ENCODE results near the gene NLRC5.
"Not testable (repeated sequence)": the region's sequence is repeated elsewhere in the genome, so short reads cannot be mapped to it uniquely, and the experiment has no call there.

Gene NLRC5

DNA sequence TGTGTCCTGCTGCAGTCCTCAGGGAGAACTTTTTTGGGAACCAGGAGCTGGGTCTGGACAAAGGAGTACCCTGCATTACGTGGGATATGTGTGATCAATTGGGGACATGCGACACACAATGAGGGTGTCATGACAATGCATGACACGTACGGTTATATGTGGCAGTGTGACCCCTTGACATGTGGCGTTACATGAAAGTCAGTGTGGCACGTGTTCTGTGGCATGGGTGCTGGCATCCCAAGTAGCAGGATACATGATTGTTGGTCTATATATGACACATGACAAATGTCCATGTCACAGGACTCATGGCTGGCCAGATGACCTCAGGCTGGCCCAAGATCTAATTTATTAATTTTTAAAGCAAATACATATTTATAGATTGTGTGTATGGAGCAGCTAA, 93.3 kb downstream of the NLRC5 start:
- DNase-seq (ENCODE audit: low read depth) = no peak

DNA sequence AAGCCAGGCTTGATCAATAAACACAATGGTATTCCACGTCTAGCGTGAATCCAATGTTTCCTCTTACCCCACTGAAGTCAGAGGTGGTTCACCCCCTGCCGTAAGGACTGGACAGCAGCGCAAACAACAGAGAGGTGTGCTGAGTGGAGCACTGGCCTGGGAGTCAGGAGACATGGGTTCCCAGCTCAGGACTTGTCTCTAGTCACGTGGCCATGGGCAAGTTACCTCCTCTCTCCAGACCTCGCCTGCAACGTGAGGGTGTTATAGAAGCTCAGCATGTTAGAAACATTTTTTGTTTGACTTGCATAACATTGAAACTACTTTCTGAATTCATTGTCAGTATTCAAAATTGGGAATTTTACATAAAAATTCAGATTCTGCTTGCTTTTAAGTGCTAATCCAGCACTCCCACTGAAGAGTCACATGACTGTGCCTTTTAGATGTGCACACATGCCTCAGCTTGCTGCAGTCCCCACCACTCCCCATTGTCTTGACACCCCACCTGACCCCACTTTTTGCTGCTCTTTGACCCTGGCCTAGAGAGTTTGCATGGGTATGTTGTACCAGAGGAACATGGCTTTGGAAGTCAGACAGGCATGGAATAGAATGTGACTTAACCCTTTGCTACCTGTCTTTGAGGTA, 94.2 kb downstream of the NLRC5 start:
- no peak for DNase-seq (ENCODE audit: low read depth)

DNA sequence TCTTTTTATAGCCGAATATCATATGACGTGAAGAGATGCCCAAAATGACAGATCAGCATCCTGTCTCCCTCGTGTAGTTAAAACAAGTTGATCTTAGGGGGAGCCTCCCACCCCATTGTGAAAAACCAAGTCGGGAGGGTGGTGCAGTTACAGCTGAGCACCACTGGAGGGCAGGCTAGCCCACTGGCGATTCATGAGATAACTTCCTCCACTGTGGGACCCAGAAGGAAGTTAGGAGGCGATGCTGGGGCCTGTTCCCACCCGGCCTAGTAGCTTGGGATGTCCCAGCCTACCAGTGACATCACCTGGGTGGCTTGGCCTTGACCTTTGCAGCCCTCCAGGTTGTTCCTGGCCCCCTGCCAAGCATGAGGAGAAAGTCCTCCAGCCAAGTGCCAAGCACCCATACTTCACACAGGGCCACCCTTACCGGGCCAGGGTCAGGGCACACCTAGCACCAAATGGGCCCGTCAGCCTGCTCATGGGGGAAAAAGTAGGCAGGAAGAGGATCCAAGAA, 95.0 kb downstream of the NLRC5 start:
- peak; percentile 45 for DNase-seq (ENCODE audit: low read depth)

DNA sequence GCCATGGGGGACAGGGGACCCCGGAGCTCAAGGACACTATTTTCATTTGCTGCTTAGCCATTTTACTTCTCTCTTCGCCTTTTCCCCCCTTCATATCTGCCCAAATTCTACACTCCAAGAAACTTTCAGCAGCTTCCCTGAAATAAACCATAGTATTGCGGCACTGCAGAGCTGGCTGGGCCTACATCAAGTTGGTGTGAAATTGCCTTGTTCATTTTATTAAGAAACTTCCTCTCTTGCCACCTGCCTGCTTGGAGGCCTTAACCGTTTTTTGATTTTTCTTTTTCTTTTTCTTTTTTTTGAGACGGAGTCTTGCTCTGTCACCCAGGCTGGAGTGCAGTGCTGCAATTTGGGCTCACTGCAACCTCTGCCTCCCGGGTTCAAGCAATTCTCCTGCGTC, 95.6 kb downstream of the NLRC5 start:
- no peak for DNase-seq (ENCODE audit: low read depth)

DNA sequence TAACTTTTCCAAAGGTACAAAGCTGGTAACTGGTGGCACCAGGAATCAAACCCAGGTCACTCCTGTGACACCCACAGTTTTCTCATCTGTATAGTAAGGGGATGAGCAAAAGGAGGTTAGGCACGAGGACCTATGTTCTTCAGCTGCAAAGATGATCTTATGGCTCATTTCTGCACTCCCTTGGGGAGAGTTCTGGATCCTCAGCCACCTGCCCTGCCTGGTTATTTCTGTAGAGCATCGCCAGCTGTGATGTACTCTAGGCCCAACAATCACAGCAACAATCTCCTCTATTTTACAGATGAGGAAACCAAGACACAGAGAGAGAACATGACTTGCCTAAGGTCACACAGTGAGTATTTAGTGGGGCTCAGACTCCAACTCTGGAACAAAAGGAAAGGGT, 97.6 kb downstream of the NLRC5 start:
- DNase-seq (ENCODE audit: low read depth) = no peak

DNA sequence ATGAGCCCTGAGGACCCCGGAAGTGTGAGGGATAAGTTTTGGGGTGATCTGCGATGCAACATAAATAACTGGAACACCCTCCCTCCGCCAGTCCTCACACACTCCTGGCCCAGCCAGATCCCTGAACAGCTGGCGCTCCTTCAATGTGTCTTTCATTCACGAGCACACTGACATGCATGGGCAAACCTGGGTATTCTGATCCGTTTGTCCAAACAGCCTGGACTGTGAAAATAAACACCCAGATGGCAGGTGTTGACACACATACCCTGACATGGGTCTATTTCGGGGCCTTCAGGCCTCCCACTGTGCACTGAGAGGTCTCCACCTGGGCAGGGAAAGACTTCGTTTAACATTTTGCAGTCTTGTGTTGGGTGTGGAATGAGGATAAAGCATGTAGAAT, 100.0 kb downstream of the NLRC5 start:
- no peak for DNase-seq (ENCODE audit: low read depth)

DNA sequence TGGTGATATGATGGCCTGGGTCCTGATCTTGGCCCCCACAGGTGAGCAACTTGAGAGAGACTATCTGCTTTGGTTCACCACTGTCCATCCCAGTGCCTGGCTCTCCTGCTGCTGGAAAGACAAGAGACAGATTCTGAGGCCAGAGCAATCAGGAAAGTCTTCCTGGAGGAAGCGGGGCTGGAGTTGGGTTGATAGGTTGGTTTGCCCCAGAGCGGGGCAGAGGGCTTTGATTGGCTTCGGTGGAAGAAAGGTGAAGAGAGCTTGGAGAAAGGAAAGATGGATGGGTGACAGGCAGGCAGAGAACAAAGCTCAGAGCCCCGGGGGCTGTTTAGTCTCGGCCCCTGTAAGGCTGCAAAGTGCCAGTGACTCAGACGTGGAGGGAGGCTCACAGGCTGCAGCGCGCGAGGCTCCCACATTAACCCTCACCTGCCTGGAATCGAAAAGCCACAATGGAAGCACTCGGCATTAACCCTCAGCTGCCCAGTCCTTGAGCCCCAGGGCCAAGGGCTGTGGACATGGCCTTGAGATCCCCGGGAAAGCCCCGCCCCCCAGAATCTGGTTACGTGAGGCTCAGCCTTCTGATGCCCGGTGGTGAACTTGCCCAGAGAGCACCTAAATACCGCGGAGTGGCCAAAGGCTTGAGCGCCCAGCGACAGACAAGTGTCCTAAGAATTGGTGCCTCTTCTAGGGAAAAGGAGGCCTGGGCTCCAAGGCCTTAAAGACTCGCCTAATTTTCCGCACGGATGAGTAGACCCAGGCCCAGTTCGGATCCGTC, 102.0 kb downstream of the NLRC5 start:
- DNase-seq (ENCODE audit: low read depth) = no peak

DNA sequence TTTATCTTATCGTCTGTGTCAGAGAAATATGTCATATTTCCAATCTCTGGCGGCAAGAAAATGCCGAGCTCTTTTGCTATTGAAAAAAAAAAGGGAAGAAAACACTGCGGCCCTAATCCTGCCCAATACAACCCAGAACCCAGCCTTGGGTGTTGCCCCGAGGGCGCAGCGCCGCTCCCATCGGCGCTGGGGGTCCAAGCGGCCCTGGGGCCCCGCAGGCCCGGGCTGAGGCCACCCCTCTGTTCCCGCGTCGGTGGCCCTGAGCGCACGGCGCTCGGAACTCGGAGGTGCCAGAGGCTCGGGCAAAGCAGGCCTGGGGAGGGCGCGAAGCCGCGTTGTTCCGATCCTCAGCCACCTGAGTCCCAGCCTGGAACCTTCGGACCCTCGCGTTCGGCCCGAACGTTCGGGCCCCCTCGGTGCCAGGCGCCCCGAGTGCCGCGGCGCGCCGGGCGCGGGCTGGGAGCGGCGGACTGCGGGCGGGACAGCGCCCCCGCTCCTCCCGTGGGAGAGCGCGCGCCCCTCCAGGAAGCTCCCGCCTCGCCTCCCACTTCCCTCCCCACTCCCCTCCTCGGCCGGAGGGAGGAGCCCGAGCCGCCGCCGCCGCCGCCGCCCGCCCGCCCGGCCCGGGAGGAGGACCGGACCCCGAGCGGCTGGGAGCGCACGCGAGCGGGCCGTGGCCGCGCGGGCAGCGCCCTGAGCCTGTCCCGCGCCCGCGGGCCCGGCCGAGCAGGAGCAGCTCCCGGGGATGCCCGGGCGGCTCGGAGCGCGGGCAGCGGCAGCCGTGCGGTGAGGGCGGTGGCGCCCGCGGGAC, 102.8 kb downstream of the NLRC5 start, which contains the start of gene CPNE2:
TSS of gene CPNE2 (plus strand) at position 609 of the 811 bp plus-strand sequence. CDS start 18,160 bp downstream, outside the sequence.
- DNase-seq (ENCODE audit: low read depth) = no peak

DNA sequence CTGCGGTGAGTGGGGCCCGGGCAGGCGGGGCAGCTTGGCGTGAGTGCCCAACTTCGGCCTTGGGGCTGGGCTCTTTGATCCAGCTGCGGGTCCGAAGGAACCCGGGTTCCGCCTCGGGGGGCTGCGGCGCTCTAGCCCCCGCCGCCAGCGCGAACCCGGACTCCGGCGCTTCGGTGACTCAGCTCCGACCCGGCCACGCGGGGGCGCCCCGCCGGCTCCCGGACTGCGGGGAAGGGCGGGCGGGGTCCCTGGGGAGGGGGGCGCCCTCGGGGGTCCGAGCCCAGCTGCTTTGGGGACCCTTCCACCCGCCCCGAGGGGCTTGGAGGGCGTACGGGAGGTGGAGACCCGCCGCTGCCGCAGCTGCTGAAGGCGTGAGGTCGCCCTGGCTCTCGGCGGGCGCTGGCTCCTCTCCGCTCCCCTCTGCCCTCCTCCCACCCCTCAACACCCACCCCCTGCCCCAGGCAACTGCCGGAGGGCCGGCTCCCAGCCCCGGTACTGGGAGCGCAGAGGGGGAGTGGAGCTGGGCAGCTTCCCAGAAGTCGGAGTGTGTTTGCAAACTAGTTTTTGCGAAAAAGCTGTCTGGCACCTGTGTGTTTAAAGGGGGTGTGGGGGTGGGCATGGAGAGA, 103.5 kb downstream of the NLRC5 start:
- peak; percentile 31 for DNase-seq (ENCODE audit: low read depth)

DNA sequence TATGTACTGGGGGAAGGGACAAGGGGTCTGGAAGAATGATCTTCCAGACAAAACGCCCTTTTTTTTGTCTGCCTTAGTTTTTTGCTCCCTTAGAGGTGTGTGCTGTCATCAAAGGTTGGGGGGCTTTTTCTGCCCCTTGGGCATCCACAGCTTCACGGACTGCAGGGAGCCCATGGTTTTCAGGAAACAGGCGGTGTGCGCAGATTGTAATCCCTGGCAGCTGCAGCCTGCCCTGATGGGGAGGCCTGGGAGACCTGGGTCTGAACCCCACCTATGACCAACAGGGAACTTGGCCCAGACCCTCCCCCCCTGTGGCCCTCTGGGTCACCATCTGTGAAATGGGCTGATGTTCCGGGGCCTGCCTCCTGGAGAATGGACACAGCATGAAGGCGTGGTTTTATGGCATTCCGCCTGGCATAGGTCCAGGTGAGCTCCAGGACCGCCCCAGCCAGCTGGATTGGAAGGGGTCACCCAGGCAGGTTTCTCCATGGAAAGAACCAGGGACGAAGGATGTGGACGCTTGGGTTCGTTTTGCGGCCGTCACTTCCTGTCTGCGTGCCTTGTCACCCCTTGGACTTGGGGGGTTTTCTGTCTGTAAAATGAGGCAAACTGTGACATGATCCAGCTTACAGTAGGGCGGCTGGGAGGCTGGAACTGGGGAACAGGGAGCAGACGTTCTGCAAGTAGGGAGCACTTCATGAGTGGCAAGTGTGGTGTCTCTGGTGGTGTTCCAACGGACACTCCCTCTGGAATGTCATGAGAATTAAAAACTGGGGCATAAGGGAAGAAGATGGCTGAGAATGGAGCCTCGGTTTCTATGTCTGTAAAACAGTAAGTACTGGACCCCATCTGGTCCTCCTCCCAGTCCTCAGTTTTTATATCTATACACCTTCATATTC, 104.6 kb downstream of the NLRC5 start:
- no peak for DNase-seq (ENCODE audit: low read depth)

DNA sequence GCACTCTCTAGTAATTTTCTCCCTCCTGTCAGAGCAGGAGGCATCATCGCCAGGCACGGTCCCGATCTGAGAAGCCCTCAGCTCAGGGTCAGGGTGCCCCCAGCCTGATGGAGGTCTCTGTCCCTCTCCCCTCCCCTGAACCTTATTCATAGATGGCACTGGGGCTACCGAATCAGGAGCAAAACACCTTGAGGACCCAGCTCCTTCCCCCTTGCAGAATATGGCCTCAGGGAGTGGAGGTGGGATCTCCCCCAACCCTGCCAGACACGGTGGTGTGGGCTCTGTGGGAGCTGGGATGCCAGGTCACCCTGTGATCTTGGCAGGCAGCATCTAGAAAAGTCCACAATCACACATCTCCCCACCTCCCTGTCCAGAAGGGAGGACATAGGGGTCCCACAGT, 105.6 kb downstream of the NLRC5 start:
- no peak for DNase-seq (ENCODE audit: low read depth)

DNA sequence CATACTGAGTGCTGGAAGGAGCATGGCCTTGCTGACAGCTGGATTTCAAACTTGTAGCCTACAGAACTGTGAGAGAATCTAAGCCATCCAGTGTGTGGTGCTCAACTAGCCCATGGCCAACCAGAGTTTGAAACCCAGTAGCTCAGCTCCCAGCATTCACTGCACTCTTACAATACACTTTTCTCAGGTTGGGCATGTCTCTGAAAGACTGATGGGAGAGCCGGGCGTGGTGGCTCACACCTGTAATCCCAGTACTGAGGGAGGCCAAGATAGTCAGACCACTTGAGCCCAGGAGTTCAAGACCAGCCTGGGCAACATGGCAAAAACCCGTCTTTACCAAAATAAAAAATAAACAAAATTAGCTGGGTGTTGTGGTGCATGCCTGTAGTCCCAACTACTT, 106.8 kb downstream of the NLRC5 start:
- no peak for DNase-seq (ENCODE audit: low read depth)

DNA sequence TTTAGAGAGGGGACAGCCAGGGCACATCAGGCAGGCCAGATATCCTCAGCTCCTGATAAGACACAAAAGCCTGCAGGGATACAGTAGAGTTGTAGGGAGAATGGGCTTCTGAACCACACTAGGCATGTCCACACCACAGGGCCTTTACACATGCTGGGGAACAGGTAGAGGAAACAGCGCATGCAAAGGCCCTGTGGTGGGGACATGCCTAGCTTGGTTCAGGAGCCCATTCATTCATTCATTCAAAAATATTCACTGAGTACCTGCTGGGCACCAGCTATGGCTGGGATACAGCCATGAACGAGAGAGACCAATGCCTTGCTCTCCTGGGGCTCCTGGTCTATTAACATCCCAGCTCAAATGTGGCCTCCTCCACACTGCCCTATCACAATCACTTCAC, 107.4 kb downstream of the NLRC5 start:
- DNase-seq (ENCODE audit: low read depth) = no peak

DNA sequence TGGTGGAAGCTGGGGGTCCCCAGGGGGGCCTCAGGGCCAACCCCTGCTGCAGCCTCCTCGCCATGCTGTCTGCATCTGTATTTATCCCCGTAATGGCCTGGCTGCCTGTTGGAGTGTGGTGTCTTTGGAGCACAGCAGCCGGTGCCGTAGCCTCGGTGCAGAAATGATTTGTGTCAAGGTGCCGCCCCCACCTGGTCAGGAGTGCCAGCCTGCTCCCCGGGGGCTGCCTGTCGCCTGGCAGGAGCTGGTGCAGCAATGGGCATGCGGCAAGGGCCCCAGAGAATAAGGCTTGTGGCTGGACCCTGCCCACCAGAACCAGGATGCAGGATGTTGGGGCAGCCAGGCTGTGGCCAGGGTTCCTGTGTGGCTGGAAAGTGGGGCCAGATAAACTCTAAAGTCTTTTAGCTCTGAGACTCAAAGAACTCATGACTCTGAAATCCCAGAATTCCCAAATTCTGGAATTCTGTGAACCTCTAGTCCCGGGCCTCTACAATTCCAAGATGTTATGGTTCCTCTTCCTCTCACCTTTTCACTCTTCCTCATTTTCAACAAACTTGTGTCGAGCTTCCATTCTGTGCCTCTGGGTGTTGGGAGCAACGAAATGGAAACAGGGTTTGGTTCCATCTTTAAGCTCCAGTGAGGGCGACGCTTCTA, 109.0 kb downstream of the NLRC5 start:
- no peak for DNase-seq (ENCODE audit: low read depth)

DNA sequence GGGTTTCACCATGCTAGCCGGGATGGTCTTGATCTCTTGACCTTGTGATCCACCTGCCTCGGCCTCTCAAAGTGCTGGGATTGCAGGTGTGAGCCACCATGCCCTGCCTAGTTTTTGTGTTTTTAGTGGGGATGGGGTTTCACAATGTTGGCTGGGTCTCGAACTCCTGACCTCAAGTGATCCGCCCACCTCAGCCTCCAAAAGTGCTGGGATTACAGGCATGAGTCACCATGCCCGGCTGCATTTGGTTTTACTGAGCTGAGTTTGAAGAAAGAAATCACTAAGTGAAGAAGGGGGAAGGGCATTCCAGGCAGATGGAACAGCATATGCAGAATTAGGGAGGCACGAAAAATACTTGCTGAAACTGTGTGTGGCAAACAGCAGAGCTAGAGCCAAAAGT, 110.6 kb downstream of the NLRC5 start:
- not testable (repeated sequence) for DNase-seq (ENCODE audit: low read depth)

DNA sequence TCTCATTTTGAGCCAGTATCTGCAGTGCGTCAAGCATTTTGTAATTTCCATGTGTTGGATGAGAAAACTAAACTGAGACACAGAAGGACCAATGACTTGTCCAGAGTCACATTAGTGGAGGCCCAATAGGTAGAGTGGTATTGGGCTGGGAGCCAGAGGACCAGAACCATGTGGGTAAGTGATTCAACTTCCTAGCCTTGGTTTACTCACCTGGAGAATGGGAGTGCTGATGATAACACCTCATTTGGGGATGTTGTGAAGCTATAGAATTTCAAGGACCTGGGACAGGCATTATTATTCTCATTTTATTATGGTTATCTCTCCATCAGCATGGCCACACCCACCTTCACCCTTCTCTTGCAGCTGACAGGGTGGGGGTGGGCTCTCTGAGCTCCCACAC, 111.1 kb downstream of the NLRC5 start:
- no peak for DNase-seq (ENCODE audit: low read depth)

DNA sequence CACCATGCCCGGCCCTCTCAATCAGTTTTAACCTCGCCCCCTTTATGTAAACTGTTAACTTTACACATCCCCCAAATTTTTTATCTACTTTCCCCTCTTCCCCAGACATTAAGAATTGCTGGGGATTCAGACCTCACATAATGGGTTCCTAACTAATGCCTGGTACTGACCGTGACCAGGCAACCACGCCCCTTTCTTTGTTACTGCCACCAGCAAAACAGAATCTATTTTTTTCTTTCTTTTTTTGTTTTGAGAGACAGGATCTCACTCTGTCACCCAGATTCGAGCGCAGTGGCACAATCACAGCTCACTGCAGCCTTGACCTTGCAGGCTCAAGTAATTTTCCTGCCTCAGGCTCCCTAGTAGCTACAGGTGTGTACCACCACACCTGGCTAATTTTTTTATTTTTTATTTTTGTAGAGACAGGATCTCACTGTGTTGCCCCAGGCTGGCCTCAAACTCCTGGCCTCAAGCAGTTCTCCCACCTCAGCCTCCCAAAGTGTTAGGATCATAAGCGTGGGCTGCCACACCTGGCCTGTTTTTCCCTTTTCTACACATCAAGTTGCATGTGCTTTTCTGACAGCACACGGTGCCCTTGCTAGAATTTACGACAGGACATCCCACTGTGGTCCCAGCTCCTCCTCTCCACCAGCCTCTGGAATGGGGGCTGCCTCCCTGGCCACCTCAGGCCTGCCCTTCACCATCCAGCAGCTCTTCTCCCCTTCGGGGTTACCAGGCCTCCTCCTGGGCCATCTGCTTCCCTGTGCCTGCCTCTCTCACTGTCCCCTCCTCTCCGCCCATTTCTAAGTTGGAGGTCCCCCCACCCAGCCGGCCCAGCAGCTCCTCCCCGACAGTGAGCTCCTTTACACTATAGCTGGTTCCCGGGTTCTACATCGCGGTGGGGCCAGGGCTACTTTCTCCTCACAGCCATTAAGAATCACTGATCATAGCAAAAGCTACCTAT, 113.8 kb downstream of the NLRC5 start:
- DNase-seq (ENCODE audit: low read depth) = no peak

DNA sequence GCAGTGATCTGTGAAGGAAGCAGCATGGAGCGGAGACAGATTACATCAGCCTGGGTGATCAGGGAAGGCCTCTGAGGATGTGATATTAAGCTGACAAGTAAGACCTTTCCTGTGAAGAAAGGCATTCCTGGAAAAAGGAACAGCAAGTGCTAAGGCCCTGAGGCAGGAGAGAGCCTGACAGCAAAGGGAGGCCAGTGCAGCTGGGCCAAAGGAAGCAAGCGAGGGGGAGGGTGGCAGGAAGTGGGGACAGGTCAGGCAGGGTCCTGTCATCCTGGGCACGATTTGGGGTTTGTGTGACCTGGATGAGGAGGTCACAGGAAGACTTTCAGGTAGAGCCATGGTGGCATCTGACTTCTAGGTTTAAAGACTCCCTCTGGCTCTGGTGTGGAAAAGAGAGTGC, 115.3 kb downstream of the NLRC5 start:
- DNase-seq (ENCODE audit: low read depth) = no peak

DNA sequence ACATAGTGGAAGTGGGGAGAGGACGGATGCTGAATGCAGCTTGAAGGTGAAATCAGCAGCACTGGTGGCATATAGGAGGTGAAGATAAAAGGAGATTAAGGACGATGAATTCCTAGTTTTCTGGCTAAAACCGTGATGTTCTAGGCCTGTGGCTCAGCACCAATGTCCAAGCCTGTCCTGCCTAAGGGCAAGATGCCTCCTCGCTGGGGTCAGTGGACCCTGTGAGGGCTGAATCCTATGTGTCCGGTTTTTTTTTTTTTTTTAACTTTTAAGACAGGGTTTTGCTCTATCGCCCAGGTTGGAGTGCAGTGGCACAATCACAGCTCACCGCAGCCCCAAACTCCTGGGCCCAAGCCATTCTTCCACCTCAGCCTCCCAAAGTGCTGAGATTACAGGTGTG, 115.8 kb downstream of the NLRC5 start:
- no peak for DNase-seq (ENCODE audit: low read depth)
